GM12878 (cell line): ENCODE results near the gene MYCT1. TPM values are rescaled to one million over a fixed set of nuclear protein-coding genes. Genes with fewer than 3 reads are reported as not detected.

Source experiments
- ATAC-seq: fragments of 200-7000 bp; cut with Tn5 transposase; 3 replicates; pipeline ENCODE4 v1.9.1; 2020; ENCODE audit warnings: mild to moderate bottlenecking, moderate library complexity
- Bru-seq: library from RNA; stranded (reverse); fragments of 400-500 nt; gene quantifications from one replicate; lab custom pipeline; 2021; lab: Mats Ljungman, UMichigan
- BruChase-seq, 2 experiments: library from RNA; stranded (reverse); fragments of 400-500 nt; gene quantifications; one replicate each; lab custom pipeline; 2021; lab: Mats Ljungman, UMichigan
- BruUV-seq: library from RNA; stranded (reverse); fragments of 400-500 nt; replicated peaks from 2 replicates; lab custom pipeline; 2021; lab: Mats Ljungman, UMichigan
- CTCF ChIA-PET: fragments of 300-600 bp; sonication (Branson Sonifier 250); formaldehyde crosslinking; extraction: SDS; loops from one replicate; lab custom pipeline; 2021; ENCODE audit warnings: inconsistent platforms; lab: Yijun Ruan, JAX
- POLR2A ChIA-PET: fragments of 350-600 bp; formaldehyde crosslinking; extraction: SDS; loops from one replicate; lab custom pipeline; 2021; ENCODE audit warnings: inconsistent platforms; lab: Charles Lee
- RAD21 ChIA-PET: fragments of 300-600 bp; sonication (Branson Sonifier 250); formaldehyde crosslinking; loops from one replicate; lab custom pipeline; 2023; ENCODE audit warnings: antibody characterized with exemption; ENCODE audit not compliant: unreplicated experiment; lab: Charles Lee
- SMC1A ChIA-PET: fragments of 300-600 bp; sonication (Branson Sonifier 250); formaldehyde crosslinking; loops from one replicate; lab custom pipeline; 2023; ENCODE audit not compliant: unreplicated experiment, uncharacterized antibody; lab: Charles Lee
- DNase-seq: peaks from one replicate; pipeline ENCODE4 v3.0.0-alpha.2; 2011; ENCODE audit warnings: low read depth, low spot score
- FAIRE-seq: peaks from 3 replicates; lab custom pipeline; 2011; peaks lifted over from hg19 to GRCh38; lab: Jason Lieb, UNC
- H2AFZ ChIP-seq: 2 replicates; pipeline ENCODE4 v1.6.0; 2011; ENCODE audit warnings: low read depth, low read length, control low read depth; ENCODE audit not compliant: control insufficient read depth
- H3K27ac ChIP-seq: 2 replicates; pipeline ENCODE4 v1.5.1; 2011; ENCODE audit warnings: control low read depth; ENCODE audit not compliant: control insufficient read depth, insufficient read depth
- H3K27me3 ChIP-seq, 2 experiments: replicated peaks in 1 of 2; 2 replicates each; pipeline versions ENCODE4 v1.6.0 to v1.6.1; 2011; ENCODE audit warnings: low read length in 1 of 2; ENCODE audit not compliant: control insufficient read depth in 2 of 2, insufficient read depth in 2 of 2
- H3K36me3 ChIP-seq, 2 experiments: 2 replicates each; pipeline ENCODE4 v1.5.1; 2011; ENCODE audit warnings: low read length in 1 of 2; ENCODE audit not compliant: control insufficient read depth in 2 of 2, insufficient read depth in 2 of 2
- H3K4me1 ChIP-seq: 2 replicates; pipeline ENCODE4 v1.6.1; 2011; ENCODE audit warnings: mild to moderate bottlenecking, low read length, moderate library complexity, mixed read lengths; ENCODE audit not compliant: control insufficient read depth, insufficient read depth
- H3K4me2 ChIP-seq: 2 replicates; pipeline ENCODE4 v1.6.0; 2011; ENCODE audit warnings: control low read depth; ENCODE audit not compliant: control insufficient read depth, insufficient read depth
- H3K4me3 ChIP-seq: fragments of 200-600 bp; sonication (generic); 2 replicates; pipeline ENCODE4 v1.5.1; 2016
- H3K79me2 ChIP-seq: 2 replicates; pipeline ENCODE4 v1.6.0; 2011; ENCODE audit warnings: low read length; ENCODE audit not compliant: control insufficient read depth, insufficient read depth
- H3K9ac ChIP-seq: 2 replicates; pipeline ENCODE4 v1.8.0; 2011; ENCODE audit warnings: low read length, control low read depth, mixed read lengths; ENCODE audit not compliant: control insufficient read depth, insufficient read depth
- H3K9me3 ChIP-seq: replicated peaks from 3 replicates; pipeline ENCODE4 v1.5.1; 2011; ENCODE audit warnings: mild to moderate bottlenecking, low read length; ENCODE audit not compliant: control insufficient read depth, insufficient read depth
- H4K20me1 ChIP-seq: 2 replicates; pipeline ENCODE4 v1.6.0; 2011; ENCODE audit not compliant: control insufficient read depth, insufficient read depth
- ATF7 ChIP-seq: fragments of 450-650 bp; IDR thresholded peaks from 2 replicates; pipeline ENCODE4 v1.6.1; 2016; ENCODE audit warnings: low read depth, mild to moderate bottlenecking
- CREM ChIP-seq: IDR thresholded peaks from 2 replicates; pipeline ENCODE4 v1.6.1; 2014; ENCODE audit warnings: antibody characterized with exemption, low read depth
- FOS ChIP-seq: IDR thresholded peaks from 3 replicates; pipeline ENCODE4 v1.6.1; 2011; ENCODE audit warnings: borderline replicate concordance; ENCODE audit not compliant: insufficient read length; ENCODE audit errors: extremely low read depth
- NR2C2 ChIP-seq: IDR thresholded peaks from 2 replicates; pipeline ENCODE4 v1.6.1; 2011; ENCODE audit warnings: borderline replicate concordance, low read depth; ENCODE audit not compliant: control insufficient read depth, insufficient read length
- SP1 ChIP-seq: IDR thresholded peaks from one replicate; pipeline ENCODE4 v1.6.1; 2011; ENCODE audit warnings: low read depth, low read length
- SPI1 ChIP-seq: IDR thresholded peaks from 2 replicates; pipeline ENCODE4 v1.6.1; 2011; ENCODE audit warnings: low read depth, mild to moderate bottlenecking, low read length, moderate library complexity, borderline replicate concordance; ENCODE audit not compliant: insufficient read depth
- SRF ChIP-seq, 2 experiments: IDR thresholded peaks; 2 replicates each; pipeline ENCODE4 v1.6.1; 2011; ENCODE audit warnings: low read depth in 2 of 2, low read length in 2 of 2, mild to moderate bottlenecking in 1 of 2, moderate library complexity in 1 of 2
- TARDBP ChIP-seq: IDR thresholded peaks from 2 replicates; pipeline ENCODE4 v1.6.1; 2016; ENCODE audit warnings: borderline replicate concordance
- TCF7 ChIP-seq: IDR thresholded peaks from 2 replicates; pipeline ENCODE4 v1.6.1; 2014; ENCODE audit warnings: antibody characterized with exemption, borderline replicate concordance
- WGBS: methylation state at CpG from one replicate; pipeline ENCODE4 v1.1.6; 2016; ENCODE audit warnings: low lambda C conversion rate; ENCODE audit not compliant: insufficient replicate concordance, insufficient coverage; ENCODE audit errors: missing lambda C conversion rate; 5-methylcytosine and 5-hydroxymethylcytosine counted together
- in situ Hi-C: fragments of 300-500 bp; cut with MboI; formaldehyde crosslinking; loops from 9 replicates; pipeline ENCODE4 v1.14.3; 2018; ENCODE audit warnings: mixed read lengths
- intact Hi-C: fragments of 100-400 bp; cut with micrococcal nuclease; formaldehyde crosslinking; loops from one replicate; pipeline ENCODE4 v1.14.2; 2022; ENCODE audit not compliant: unreplicated experiment
- long read RNA-seq, 2 experiments: library from polyadenylated mRNA; unstranded; transcript quantifications; one replicate each; pipeline ENCODE4 v2.0.0, GENCODE V29; 2019 to 2020
- polyA minus RNA-seq, 3 experiments: library from RNA; depleted of rRNA, polyadenylated mRNA; stranded (reverse); fragments of >200 nt; gene quantifications; 2 replicates each; pipeline ENCODE4 v1.2.3, GENCODE V29; 2011
- polyA plus RNA-seq, 11 experiments: library from polyadenylated mRNA; depleted of rRNA in 4 of 11; unstranded in 6 of 11; stranded (reverse) in 5 of 11; fragments of >200 nt; fragmentation: Nextera tagmentation in 4 of 11; fragmentation: Illumina TruSeq in 1 of 11; extraction: Ambion mirVana in 4 of 11; extraction: Trizol in 1 of 11; gene quantifications; 1 replicate in 1 of 11; 2 replicates in 10 of 11; pipeline versions ENCODE4 v1.2.1 to v1.2.3, GENCODE V29; 2011 to 2016; ENCODE audit warnings: inconsistent platforms in 2 of 11, missing spikeins in 2 of 11, low read depth in 1 of 11
- total RNA-seq, 4 experiments: library from RNA; depleted of rRNA in 3 of 4; stranded (reverse); fragments of >200 nt in 3 of 4; fragmentation: Illumina TruSeq in 1 of 4; extraction: Trizol in 1 of 4; gene quantifications; 2 replicates each; pipeline versions ENCODE4 v1.2.1 to v1.2.3, GENCODE V29; 2013 to 2021
- TF ChIP-seq, protein P1 (sequence below): IDR thresholded peaks from 2 replicates; pipeline ENCODE4 v1.6.1; 2011; ENCODE audit warnings: borderline replicate concordance, low read depth, mild to moderate bottlenecking, moderate library complexity, mixed read lengths, low read length; ENCODE audit not compliant: insufficient read depth; ENCODE audit errors: extremely low read length
- TF ChIP-seq, protein P2 (sequence below): fragments of 450-650 bp; IDR thresholded peaks from 2 replicates; pipeline ENCODE4 v1.6.1; 2018; ENCODE audit warnings: mild to moderate bottlenecking, low read depth, moderate library complexity; ENCODE audit not compliant: partially characterized antibody

Gene MYCT1, protein sequence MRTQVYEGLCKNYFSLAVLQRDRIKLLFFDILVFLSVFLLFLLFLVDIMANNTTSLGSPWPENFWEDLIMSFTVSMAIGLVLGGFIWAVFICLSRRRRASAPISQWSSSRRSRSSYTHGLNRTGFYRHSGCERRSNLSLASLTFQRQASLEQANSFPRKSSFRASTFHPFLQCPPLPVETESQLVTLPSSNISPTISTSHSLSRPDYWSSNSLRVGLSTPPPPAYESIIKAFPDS
- not detected in 2 replicates for total RNA-seq (2013; cell fraction: nucleolus; rRNA removed)
- total RNA-seq (2014; rRNA removed), result not detected in 2 replicates
- not detected in 2 replicates for total RNA-seq (2014; rRNA removed; fragmentation: Illumina TruSeq; extraction: Trizol)
- total RNA-seq (2021), result not detected in 2 replicates
- not detected for polyA plus RNA-seq (2011; ENCODE audit: low read depth)
- polyA plus RNA-seq (2011; rRNA removed), result 0.12 and 0.15 TPM in 2 replicates
- polyA plus RNA-seq (2011; cell fraction: cytosol; rRNA removed), result 0.03 and 0.08 TPM in 2 replicates
- polyA plus RNA-seq (2011; cell fraction: nucleus; rRNA removed), result 0.09 and 0.10 TPM in 2 replicates
- not detected in 2 replicates for polyA plus RNA-seq (2012)
- not detected in 2 replicates for polyA plus RNA-seq (2014; fragmentation: Illumina TruSeq; extraction: Trizol)
- polyA plus RNA-seq (2014; fragmentation: Nextera tagmentation; extraction: Ambion mirVana), result not detected
- polyA plus RNA-seq (2014; rRNA removed), result not detected in 2 replicates
- not detected for polyA plus RNA-seq (2016; fragmentation: Nextera tagmentation; extraction: Ambion mirVana)
- not detected in 2 replicates for polyA minus RNA-seq (2011; rRNA and poly(A)+ RNA removed)
- not detected in 2 replicates for polyA minus RNA-seq (2011; cell fraction: cytosol; rRNA and poly(A)+ RNA removed)
- polyA minus RNA-seq (2011; cell fraction: nucleus; rRNA and poly(A)+ RNA removed), result not detected in 2 replicates
- Bru-seq, nascent RNA, result not detected
- BruChase-seq, experiment 1, labeled RNA remaining after a 6-hour chase, result not detected
- BruChase-seq, experiment 2, labeled RNA remaining after a 2-hour chase, result not detected
- long read RNA-seq, experiment 1, result 0 reads
- long read RNA-seq, experiment 2, result 0 reads

DNA sequence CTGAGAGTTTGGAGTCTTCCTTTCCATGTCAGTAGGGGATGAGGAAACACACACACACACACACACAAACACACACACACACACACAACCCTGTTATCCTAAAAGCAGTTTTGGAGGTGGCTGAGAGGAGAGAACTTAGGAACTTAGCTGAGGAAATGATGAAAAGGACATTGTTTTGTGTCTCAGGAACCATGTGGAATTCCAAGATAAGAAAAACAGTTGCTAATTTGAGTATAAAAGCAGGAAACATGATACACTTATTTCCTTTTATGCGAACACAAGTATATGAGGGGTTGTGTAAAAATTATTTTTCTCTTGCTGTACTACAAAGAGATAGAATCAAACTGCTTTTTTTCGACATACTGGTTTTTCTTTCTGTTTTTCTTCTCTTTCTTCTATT, at the start of gene MYCT1:
MYCT1 (plus strand) TSS at position 264 of the 400 bp plus-strand sequence; CDS start at position 270, 6 bp downstream.
- FAIRE-seq, result no peak
- intact Hi-C loops (no loop called here), in situ Hi-C loops (no loop called here)
- DNase-seq, result no peak
- Histone ChIP-seq H3K36me3 (no peaks in the 10 kb centered on the region), H3K4me2 (no peak within 1 kb of the TSS), H4K20me1 (no peaks in the 10 kb centered on the region), H3K9ac (no peak within 1 kb of the TSS), H3K4me3 (no peak within 1 kb of the TSS), H3K27me3 (no peaks in the 10 kb centered on the region; a peak in 1 of 4 replicates), H3K27ac (no peak within 1 kb of the TSS), H3K79me2 (no peaks in the 10 kb centered on the region), H2AFZ (no peak within 1 kb of the TSS), H3K9me3 (no peaks in the 10 kb centered on the region), H3K4me1 (no peaks in the 10 kb centered on the region)
- CTCF ChIA-PET, result no interaction called here
- no TSS peak for BruUV-seq
- TF ChIP-seq NR2C2 (no peak), SPI1 (no peak), CREM (no peak), TCF7 (no peak), SP1 (no peak), TARDBP (no peak), FOS (no peak), SRF (IDR thresholded peaks at IDR 0.05; ENCODE audit: low read depth in 2 of 2, low read length in 2 of 2) (no peak), ATF7 (no peak)
- TF ChIP-seq, protein P1, sequence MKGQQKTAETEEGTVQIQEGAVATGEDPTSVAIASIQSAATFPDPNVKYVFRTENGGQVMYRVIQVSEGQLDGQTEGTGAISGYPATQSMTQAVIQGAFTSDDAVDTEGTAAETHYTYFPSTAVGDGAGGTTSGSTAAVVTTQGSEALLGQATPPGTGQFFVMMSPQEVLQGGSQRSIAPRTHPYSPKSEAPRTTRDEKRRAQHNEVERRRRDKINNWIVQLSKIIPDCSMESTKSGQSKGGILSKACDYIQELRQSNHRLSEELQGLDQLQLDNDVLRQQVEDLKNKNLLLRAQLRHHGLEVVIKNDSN, result no peak
- TF ChIP-seq, protein P2, sequence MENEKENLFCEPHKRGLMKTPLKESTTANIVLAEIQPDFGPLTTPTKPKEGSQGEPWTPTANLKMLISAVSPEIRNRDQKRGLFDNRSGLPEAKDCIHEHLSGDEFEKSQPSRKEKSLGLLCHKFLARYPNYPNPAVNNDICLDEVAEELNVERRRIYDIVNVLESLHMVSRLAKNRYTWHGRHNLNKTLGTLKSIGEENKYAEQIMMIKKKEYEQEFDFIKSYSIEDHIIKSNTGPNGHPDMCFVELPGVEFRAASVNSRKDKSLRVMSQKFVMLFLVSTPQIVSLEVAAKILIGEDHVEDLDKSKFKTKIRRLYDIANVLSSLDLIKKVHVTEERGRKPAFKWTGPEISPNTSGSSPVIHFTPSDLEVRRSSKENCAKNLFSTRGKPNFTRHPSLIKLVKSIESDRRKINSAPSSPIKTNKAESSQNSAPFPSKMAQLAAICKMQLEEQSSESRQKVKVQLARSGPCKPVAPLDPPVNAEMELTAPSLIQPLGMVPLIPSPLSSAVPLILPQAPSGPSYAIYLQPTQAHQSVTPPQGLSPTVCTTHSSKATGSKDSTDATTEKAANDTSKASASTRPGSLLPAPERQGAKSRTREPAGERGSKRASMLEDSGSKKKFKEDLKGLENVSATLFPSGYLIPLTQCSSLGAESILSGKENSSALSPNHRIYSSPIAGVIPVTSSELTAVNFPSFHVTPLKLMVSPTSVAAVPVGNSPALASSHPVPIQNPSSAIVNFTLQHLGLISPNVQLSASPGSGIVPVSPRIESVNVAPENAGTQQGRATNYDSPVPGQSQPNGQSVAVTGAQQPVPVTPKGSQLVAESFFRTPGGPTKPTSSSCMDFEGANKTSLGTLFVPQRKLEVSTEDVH, result no peak
- WGBS, result 5% methylated on average over 2 of the region's 2 CpGs
- SMC1A ChIA-PET, result no interaction called here
- RAD21 ChIA-PET, result no interaction called here
- POLR2A ChIA-PET, result no interaction called here
- no peak for ATAC-seq
